HG03558 (cell line): ENCODE data around the gene VILL.
"Not testable (repeated sequence)": the region's sequence is repeated elsewhere in the genome, so short reads cannot be mapped to it uniquely, and the experiment has no call there.

ENCODE experiments used
- ATAC-seq: cut with Tn5 transposase; IDR thresholded peaks from one replicate; pipeline ENCODE4 v1.9.1; 2021; ENCODE audit warnings: moderate number of reproducible peaks; ENCODE audit not compliant: unreplicated experiment; ENCODE audit errors: extremely low read depth

The VILL gene

DNA sequence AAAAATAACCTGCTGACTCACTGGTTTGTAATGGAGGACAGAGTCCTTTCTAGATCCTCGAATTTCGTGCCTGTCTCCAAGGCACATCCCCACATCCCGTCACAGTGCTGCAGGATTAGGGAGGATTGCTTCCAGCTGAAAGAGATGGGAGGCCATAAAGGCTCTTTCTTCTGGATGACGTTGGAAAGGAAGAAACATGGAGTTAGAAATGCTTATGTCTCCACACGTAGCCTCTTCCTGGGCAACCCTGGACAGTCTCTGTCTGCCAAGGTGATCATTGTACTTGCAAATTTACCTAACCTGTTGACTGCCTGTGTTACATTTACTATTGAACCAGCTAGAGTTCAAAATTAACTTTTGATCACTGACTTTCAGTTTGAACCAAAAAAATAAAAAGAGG, 27.6 kb upstream of the VILL start:
- no peak for ATAC-seq

DNA sequence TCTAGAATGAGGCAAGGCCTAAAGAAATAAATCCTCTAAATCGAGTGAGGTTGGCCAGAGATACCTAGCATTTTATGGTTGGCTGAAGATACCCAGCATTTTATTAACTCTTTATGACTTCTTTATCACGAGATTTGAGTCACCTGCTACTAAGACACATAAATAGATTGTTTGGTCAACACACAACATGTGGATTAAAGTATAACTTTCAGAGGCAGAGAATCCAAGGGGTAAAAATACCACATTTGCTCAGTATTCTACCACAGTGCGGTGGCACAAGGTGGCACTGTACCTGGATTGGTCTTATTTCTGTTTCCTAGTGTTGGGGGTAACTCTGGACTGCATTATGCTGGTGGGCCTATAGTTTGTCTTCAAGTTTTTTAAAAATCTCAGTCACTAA, 27.0 kb upstream of the VILL start:
- no peak for ATAC-seq

DNA sequence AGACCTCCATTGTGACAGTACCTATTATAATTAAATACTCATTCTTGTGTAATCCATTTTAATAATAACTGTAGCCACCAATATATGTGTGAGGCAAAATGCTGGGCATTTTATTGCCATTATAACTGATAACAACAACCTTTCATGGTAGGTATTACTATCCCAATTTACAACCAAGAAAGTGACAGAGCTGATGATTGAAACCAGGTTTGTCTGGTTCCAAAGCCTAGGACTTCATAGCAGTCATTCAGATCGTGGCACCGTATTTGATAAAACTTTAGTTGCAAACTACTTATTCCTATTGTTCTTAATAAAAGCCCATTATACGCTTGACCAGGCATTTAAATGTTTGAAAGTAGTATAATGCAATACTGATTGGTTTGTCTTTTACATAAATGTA, 26.4 kb upstream of the VILL start:
- no peak for ATAC-seq

GRCh38 chr3:37964716-37965115, 25.9 kb upstream of the VILL start:
- no peak for ATAC-seq

GRCh38 chr3:37967260-37967881, 23.2 kb upstream of the VILL start:
- ATAC-seq: no peak

GRCh38 chr3:37968199-37968598, 22.4 kb upstream of the VILL start:
- no peak for ATAC-seq

GRCh38 chr3:37968813-37969595, 21.6 kb upstream of the VILL start:
- ATAC-seq: no peak

DNA sequence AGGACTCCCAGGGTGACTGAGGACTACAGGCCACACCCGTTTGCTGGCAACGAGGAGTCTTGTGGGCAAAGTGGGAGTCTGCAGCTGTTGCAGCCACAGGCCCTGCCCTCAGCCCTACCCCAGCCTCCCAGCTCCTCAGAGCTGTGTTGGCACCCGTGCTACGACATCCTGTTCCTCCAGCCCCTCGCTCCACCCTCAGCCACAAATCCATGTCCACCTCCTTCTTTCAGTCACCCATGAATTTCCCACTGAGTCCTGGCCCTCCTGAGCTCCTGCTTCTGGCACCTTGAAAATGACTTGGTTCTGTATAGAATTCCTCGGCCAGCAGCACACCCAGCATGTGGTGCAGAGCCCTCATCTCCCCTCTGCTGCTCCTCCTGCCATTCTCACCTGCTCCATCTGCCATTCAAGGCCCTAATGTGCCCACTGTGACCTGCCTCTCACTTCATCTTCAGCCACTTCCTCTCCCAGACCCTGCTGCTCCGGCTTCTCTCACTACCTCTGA, 20.9 kb upstream of the VILL start:
- no peak for ATAC-seq

DNA sequence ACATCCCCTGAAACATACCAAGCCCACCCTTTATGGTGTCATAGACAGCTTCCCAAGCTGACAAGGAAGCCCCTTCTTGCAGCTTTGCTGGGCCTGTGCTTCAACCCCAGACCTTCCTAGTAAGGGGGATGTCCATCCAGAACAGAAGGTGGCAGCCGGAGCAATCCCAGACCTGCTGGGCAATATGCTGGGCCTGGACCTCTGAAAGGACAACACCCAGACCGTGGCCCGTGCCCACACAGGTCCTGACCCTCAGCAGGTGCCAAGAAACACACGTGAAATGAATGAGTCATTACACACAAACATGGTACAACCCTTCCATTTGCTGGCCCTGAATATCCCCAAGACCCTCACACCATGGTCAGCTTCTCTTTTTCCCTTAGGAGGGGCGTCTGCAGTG, 19.8 kb upstream of the VILL start:
- ATAC-seq: no peak

DNA sequence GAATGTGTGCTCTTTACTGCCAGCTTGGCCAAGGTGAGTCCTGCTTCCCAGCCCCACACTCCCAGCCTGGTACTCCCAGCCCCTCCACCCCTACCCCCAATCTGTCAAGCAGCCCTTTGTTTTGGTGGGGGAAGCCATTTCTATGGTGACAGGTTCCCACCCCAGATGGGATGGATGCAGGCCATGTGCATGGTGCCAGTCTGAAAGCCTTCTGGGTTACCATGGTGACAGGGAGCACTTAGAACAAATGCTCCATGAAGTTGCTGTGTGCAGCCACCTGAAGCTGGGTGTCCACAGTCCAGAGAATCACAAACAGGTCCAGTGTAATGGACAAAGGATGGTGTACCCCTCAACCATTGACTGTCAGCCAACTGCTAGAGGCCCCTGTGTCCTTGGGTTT, 19.1 kb upstream of the VILL start:
- no peak for ATAC-seq

- ATAC-seq: not testable (repeated sequence)
These were observed 18.5 kb upstream of the VILL start for GRCh38 chr3:37972056-37972455.

DNA sequence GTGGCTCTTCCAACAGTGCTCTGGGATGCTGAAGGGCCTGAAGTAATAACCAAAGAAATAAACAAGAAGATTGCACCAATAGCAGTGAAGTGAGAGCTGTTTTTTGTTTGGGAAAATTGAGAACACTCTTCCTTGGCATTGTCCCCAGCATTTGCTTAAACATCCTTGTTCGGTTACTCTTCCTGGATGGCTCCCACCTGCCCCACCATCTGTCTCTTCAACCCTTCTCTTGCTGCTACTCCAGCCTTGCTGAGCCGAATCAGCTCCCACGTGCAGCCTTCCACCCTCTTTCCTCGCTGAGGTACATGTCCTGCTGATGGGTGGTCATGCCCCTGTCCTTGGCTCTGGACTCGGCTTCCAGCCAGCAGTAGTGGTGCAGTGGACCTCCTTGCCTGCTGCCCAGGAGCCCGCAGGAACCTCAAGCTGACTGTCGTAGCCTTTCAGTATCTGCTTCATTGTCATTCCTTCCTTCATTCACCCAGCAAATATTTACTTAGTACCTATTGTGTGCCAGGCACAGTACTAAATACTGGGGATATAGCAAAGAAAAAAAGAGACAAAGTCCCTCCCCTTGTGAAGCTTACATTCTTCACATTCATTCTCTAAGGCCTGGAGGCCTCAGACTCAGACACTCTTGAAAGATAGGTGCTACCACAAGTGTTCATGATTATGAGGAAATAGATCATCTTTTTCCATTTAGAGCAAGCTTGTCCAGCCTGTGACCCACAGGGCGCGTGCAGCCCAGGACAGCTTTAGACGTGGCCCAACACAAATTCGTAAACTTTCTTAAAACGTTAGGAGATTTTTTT, 17.1 kb upstream of the VILL start:
- ATAC-seq: no peak

- ATAC-seq: peak; percentile 78
These were observed 16.2 kb upstream of the VILL start for GRCh38 chr3:37974121-37975083.

GRCh38 chr3:37979541-37980461, 10.8 kb upstream of the VILL start:
- no peak for ATAC-seq

DNA sequence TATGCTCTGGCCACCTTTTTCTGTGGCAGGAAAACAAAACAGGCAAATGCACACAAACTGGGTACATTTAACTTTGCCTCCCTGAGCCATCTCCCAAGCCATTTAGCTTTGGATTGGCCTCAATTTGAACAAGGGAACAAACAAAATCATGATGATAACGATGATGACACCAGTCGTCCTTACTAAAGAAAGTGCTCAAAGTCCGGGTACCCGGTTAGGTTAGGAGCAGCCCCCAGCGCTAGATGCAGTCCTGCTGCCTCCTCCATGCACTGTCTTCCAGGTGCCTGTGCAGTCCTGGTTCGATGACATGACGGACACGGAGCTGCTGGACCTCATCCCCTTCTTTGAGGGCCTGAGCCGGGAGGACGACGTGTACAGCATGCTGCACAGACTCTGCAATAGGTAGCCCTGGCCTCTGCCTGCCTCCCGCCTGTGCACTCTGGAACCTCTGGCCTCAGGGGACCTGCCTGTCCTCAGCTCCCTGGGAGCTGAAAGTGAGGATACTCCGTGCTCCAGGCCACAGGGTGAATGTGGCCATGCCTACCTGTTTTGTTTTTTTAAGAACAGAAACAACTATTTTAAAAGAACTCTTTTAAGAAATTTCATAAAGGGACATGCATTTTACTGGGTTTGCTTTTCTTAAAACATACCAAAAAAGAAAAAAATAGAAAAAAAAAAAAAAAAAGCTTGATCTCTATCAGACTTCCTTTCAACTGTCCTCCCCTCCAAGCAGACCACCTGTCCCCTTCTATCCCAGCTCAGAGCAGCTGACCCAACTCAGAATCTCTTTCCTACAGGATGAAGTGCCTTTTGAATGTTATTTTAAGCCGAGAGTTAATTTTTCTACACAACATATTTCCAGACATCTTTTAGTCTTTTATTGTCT, 9.9 kb upstream of the VILL start:
- no peak for ATAC-seq

DNA sequence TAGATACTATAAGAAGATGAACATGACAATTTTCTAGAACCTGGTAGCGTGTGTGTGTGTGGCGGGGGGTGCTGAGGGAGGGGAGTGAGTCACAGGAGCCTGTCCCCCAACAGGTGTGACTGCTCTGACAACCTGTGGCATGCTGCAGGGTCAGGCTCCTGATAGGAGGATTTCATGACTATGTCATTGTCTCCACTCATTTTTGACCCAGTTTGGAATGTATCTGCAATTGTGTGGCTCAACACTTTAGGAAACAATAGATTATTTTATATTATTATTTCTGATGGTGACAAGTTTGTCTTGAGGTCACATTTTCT, 9.3 kb upstream of the VILL start:
- no peak for ATAC-seq

DNA sequence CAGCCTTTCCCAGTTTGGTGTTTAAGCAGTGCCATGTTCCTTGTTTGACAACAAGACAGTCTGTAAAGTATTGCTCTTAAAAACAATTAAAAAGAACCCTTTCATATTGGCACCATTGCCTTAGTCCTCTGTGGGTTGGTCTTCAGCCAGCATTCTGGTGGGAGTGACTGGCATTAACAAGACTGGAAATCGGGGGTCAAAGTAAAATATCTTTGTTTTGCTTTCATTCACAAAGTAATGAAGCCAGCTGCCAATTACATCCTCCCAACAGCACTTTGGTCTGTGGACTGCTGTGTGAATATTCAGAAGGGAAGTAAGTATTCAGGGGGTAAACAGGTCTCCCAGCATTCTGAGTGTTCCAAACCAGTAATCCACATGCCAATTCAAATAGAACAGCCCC, 8.3 kb upstream of the VILL start:
- no peak for ATAC-seq

DNA sequence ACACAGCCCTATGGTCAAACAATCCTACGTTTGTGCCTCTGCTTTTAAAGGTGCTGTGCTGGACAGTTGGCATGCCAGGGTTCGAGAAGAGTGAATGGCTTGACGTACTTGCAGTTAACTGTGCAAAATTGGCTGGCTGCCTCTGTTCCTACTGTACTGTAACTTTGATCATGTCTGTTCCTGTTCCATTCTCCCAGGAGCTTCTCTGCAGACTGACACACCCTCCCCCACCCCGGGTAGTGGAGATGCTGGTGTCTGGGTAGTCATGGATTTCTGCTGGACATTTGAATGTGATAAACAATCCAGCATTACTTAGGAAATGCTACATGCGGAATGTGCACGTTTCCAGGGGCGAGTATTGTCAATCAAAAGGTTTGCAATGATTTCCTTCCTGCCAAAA, 6.5 kb upstream of the VILL start:
- ATAC-seq: no peak
